ENCODE data around the gene EDN1.

EDN1 gene

DNA sequence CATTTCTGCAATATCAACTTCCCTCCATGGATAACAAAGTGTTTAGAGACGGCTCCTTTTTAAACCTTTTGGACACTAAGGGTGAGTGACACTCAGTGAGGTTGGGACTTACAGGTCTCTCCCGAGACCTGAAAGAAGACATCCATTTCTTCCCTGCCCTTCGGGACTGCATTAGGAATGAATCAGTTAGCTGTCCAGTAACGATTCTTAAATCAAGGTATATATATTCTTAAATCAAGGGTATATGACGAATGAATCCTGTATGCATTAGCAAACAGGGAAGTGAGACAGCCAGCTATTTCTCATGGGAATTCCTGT is 52.9 kb downstream of the EDN1 start:
- Histone ChIP-seq H3K9ac (ENCODE audit: low read length) (no peak overlapping the region), H3K9me3 (ENCODE audit: control insufficient read depth, low read length) (no peaks in the 10 kb centered on the region), H3K4me1 (ENCODE audit: control insufficient read depth, insufficient read depth, low read length) (peaks cover 10% of the 10 kb centered on the region), H3K4me3 (ENCODE audit: low read length) (no peak overlapping the region), H3K36me3 (ENCODE audit: control insufficient read depth, insufficient read depth, low read length, severe bottlenecking) (no peaks in the 10 kb centered on the region), H3K27me3 (replicated peaks; ENCODE audit: control insufficient read depth, insufficient read depth, low read length) (peaks cover 29% of the 10 kb centered on the region)
- no peak for DNase-seq (ENCODE audit: low read depth)

GRCh38 chr6:12343440-12344162 is 53.4 kb downstream of the EDN1 start:
- Histone ChIP-seq H3K4me1 (ENCODE audit: control insufficient read depth, insufficient read depth, low read length) (peaks cover 13% of the 10 kb centered on the region), H3K9ac (ENCODE audit: low read length) (no peak overlapping the region), H3K4me3 (ENCODE audit: low read length) (no peak overlapping the region), H3K36me3 (ENCODE audit: control insufficient read depth, insufficient read depth, low read length, severe bottlenecking) (no peaks in the 10 kb centered on the region), H3K27me3 (replicated peaks; ENCODE audit: control insufficient read depth, insufficient read depth, low read length) (peaks cover 29% of the 10 kb centered on the region), H3K9me3 (ENCODE audit: control insufficient read depth, low read length) (no peaks in the 10 kb centered on the region)
- peak; percentile 27 for DNase-seq (ENCODE audit: low read depth)

GRCh38 chr6:12344296-12344695 is 54.1 kb downstream of the EDN1 start:
- Histone ChIP-seq H3K9ac (ENCODE audit: low read length) (no peak overlapping the region), H3K4me3 (ENCODE audit: low read length) (no peak overlapping the region), H3K9me3 (ENCODE audit: control insufficient read depth, low read length) (no peaks in the 10 kb centered on the region), H3K27me3 (replicated peaks; ENCODE audit: control insufficient read depth, insufficient read depth, low read length) (peaks cover 24% of the 10 kb centered on the region), H3K36me3 (ENCODE audit: control insufficient read depth, insufficient read depth, low read length, severe bottlenecking) (no peaks in the 10 kb centered on the region), H3K4me1 (ENCODE audit: control insufficient read depth, insufficient read depth, low read length) (peaks cover 13% of the 10 kb centered on the region)
- DNase-seq (ENCODE audit: low read depth) = no peak

DNA sequence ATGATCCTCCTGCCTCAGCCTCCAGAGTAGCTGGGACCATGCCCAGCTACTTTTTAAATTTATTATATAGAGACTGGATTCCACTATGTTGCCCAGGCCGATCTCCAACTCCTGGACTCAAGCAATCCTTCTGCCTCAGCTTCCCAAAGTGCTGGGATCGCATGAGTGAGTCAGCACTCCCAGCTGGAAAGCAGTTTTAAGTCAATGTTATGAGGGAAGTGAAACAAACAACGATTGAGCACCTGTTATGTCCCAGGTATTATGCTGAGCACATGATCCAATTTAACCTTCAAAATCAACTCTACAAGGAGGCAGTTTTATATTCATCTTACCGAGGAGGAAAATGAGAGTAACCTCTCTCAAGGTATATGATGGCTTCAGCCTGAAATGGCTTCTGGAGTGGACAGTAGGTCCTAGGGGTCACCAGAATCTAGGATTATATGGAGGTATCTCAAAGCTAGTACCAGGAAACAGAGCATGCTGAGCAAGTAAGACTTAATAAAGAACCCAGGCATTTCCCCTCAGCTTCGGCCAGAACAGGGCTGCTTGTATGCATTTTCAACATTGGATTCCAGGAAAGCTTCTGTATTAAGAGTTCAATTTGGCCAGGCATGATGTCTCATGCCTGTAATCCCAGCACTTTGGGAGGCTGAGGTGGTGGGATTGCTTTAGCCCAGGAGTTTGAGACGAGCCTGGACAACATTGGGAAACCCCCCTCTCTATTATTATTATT is 55.0 kb downstream of the EDN1 start:
- Histone ChIP-seq H3K9ac (ENCODE audit: low read length) (no peak overlapping the region), H3K27me3 (replicated peaks; ENCODE audit: control insufficient read depth, insufficient read depth, low read length) (peaks cover 16% of the 10 kb centered on the region), H3K4me3 (ENCODE audit: low read length) (no peak overlapping the region), H3K9me3 (ENCODE audit: control insufficient read depth, low read length) (no peaks in the 10 kb centered on the region), H3K36me3 (ENCODE audit: control insufficient read depth, insufficient read depth, low read length, severe bottlenecking) (no peaks in the 10 kb centered on the region), H3K4me1 (ENCODE audit: control insufficient read depth, insufficient read depth, low read length) (peaks cover 13% of the 10 kb centered on the region)
- no peak for DNase-seq (ENCODE audit: low read depth)

GRCh38 chr6:12345694-12346058 is 55.5 kb downstream of the EDN1 start:
- Histone ChIP-seq H3K27me3 (replicated peaks; ENCODE audit: control insufficient read depth, insufficient read depth, low read length) (peaks cover 10% of the 10 kb centered on the region), H3K4me3 (ENCODE audit: low read length) (no peak overlapping the region), H3K9me3 (ENCODE audit: control insufficient read depth, low read length) (no peaks in the 10 kb centered on the region), H3K4me1 (ENCODE audit: control insufficient read depth, insufficient read depth, low read length) (peaks cover 13% of the 10 kb centered on the region), H3K9ac (ENCODE audit: low read length) (no peak overlapping the region), H3K36me3 (ENCODE audit: control insufficient read depth, insufficient read depth, low read length, severe bottlenecking) (no peaks in the 10 kb centered on the region)
- DNase-seq (ENCODE audit: low read depth) = peak; percentile 23

All from adipocyte (in vitro differentiated cells).